NCI-H128 (cell line): ENCODE results near the gene TYROBP.
"Not testable (repeated sequence)": the region's sequence is repeated elsewhere in the genome, so short reads cannot be mapped to it uniquely, and the experiment has no call there.

ENCODE experiments used
- DNase-seq: peaks from one replicate; lab custom pipeline; 2025; ENCODE audit not compliant: unreplicated experiment; lab: John Stamatoyannopoulos, UW

The TYROBP gene

GRCh38 chr19:35932291-35932936 is 24.3 kb upstream of the TYROBP start:
- no peak for DNase-seq

- no peak for DNase-seq
These were observed 23.7 kb upstream of the TYROBP start for GRCh38 chr19:35931874-35932202.

DNA sequence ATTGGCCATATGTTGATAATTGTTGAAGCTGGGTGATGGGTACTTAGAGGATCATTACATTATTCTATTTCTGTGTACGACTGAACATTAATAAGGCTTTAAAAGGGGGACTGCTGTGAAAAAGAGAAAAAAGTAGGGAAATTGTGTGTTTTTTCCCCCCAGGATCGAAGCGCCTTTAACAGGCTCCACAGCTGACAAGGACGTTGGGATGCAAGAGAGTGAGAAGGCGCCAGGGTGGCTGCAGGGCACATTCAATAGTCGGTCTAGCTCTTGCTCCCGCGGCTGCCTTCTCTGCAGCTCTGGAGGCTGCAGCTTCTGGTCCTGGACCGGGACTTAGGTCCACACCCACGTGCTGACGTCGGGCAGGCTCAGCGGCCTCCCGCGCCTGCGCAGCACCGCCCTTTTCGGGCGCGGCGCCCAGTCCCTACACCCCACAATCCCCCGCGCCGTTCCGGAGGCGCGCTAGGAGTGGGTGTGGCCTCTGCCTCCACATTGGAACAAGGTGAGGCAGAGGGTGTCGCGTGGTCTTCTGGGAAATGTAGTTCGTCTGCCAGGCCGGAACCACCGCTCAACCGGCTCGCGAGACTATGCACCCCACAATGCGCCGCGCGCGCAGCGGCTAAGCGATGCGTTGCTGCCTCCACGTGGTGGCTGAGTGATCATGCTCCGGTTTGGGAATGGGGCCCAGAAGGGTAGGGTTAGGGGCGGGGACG is 23.2 kb upstream of the TYROBP start:
- DNase-seq, result peak; percentile 99

DNA sequence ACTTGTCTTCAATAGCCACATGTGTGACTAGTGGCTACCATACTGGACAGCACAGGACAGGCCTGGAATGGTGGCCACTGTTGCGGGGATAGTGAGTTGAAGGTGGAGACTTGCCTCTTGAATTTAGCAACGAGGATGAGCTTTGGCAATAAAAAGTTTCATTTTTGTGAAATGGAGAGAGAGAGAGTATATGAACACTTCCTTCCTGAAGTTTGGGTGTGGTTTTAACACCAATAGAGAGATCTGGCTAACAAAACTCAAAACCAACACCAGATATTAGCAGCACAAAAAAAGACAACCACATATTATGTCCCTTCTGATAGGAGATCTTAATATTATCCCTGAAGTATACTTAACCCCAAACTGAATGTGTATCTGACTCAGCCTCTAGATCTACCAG is 21.8 kb upstream of the TYROBP start:
- DNase-seq, result no peak

GRCh38 chr19:35928507-35928906 is 20.4 kb upstream of the TYROBP start:
- DNase-seq, result no peak

DNA sequence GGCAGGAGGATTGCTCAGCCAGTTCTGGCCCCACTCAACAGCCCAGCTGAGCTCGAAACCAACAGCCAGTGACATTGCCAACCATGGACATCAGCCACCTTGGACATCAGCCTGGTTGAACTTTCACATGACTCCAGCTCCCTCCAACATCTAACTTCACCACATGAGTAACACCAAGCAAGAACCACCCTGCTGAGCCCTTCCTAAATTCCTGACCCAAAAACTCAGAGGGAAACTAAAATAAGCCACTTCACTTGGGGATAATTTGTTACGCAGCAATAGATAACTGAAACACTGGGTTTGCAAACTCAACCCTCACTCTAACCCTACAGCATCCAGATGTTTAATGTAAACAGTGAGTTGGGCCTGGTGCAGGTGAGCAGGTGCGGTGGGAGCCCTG is 17.4 kb upstream of the TYROBP start:
- no peak for DNase-seq

GRCh38 chr19:35921012-35921411 is 12.9 kb upstream of the TYROBP start:
- DNase-seq, result no peak

GRCh38 chr19:35919306-35919705 is 11.2 kb upstream of the TYROBP start:
- no peak for DNase-seq

GRCh38 chr19:35915443-35915842 is 7.3 kb upstream of the TYROBP start:
- no peak for DNase-seq

DNA sequence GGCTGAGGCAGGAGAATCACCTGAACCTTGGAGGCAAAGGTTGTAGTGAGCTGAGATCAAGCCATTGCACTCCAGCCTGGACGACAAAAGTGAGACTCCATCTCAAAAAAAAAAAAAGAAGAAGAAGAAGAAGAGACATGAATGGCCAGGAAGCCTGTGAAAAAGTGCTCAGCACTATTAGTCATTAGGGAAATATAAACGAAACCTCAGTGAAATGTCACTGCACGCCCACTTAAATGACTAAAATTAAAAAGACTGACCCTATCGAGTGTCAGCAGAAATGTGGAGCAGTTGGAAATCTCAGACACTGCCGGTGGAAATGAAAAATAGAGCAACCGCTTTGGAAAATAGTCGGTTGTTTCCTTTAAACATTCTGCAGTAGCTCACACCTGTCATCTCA is 5.5 kb upstream of the TYROBP start:
- DNase-seq, result no peak

- DNase-seq, result no peak
These were observed 3.7 kb upstream of the TYROBP start for GRCh38 chr19:35911790-35912189.

GRCh38 chr19:35911173-35911572 is 3.1 kb upstream of the TYROBP start:
- no peak for DNase-seq

- DNase-seq, result not testable (repeated sequence)
These were observed 2.3 kb upstream of the TYROBP start for GRCh38 chr19:35910355-35910754.

DNA sequence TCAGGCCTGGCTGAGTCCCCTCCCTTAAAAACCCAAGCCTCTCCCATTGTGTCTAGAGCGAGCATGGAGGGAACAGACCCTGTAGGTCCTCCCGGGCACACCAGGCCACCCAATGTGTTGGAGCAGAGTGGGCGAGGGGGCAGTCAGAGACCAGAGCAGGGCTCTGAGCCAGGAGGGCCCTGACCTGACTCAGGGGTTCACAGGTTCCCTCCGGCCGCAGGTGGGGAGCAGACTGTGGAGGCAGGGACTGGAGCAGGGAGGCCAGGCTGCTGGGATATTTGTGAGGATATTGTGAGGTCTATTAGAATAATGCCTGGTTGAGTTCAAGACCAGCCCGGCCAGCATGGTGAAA is 1.6 kb upstream of the TYROBP start:
- DNase-seq, result no peak

DNA sequence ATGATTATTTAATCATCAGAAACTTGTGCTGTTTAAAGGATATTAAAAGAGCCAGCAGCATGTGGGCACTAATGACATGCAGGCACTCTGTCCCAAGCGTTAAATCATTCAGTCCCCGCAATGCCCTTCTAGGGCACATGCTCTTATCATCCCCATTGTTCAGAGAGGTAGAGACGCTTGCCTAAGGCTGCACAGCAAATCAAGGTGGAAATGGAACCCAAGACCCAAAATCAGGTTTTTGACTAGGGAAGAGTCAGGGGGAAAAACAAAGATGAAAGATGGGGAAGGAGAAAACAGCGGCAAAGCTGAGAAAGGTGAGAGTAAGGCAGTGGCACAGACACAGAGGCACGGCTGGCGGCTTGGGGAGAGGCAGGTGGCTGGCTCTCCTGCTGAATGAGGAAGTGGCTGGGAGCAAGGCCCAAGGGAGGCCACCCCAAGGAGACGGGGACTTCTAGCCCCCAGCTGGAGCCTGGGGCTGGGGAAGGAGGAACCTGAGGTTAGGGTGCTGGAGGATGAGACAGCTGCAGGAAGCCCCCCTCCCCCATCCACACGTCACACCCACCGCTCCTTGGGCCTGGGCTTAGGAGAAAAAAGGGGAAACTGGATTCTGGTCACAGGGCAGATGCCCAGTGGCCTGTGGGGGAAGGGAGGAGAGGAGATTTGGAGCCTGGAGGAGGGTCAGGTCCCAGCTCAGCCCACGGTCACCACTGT is 1.0 kb upstream of the TYROBP start:
- no peak for DNase-seq

- no peak for DNase-seq
These were observed 734 bp downstream of the TYROBP start for GRCh38 chr19:35907377-35907745.

DNA sequence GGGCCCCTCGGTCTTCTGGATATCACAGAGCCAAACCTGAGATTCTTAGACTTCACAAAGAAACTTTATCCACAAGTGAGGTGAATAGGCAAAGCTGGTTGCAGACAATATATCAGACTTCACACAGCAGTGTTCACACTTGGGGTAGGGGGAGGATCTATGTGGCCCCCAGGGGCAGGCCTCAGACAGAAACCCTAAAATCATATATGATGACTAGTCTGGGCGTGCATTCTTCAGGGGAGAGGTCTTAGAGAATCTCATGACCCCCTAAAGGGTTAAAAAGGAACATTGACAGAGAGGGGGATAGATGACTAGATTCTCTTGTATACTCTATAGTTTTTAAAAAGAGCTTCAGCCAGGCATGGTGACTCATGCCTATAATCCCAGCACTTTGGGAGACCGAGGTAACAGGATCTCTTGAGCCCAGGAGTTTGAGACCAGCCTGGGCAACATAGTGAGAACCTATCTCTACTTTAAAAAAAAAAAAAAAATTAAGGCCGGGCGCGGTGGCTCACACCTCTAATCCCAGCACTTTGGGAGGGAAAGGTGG is 2.8 kb downstream of the TYROBP start:
- DNase-seq, result no peak

DNA sequence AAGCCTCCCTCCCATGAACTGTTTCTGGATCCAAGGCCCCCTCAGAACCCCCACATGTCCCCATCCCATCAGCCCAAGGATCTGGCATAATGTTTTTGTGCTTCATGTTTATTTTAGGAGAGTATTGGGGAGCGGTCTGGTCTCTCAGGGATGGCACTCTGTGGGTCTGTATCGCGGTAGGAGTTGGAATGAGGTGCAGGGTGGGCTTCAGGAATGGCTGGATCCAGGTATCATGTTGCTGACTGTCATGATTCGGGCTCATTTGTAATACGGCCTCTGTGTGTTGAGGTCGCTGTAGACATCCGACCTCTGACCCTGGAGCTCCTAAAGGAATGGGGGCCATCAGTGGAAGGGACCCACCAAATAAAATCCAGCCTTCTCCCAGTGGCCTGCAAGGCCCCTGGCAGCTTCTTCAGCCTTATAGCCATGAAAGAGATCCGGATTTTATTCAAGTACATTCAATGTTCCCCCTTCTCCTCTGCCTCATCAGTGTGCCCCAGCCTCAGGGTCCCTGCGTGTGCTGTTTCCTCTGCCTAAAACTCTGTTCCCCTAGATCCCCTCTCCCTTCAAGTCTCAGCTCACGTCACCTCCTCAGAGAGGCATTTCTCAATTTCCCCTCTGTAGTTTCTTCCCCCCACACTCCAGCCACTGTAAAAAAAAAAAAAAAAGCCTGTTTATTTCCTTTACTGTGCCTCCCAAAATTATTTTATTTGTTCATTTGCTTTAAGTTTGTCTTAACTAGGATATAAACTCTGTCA is 3.6 kb downstream of the TYROBP start:
- no peak for DNase-seq

- peak; percentile 4 for DNase-seq
These were observed 4.4 kb downstream of the TYROBP start for GRCh38 chr19:35903550-35904179.

GRCh38 chr19:35902870-35903475 is 5.1 kb downstream of the TYROBP start:
- no peak for DNase-seq
